Sigmoid colon (tissue), 4 donors: ENCODE measurements around the gene KCNK3.

ENCODE experiments used
- CTCF ChIP-seq, 4 experiments: fragments of 450-650 bp in 3 of 4; fragments of 200-600 bp in 1 of 4; IDR thresholded peaks; one replicate each; pipeline ENCODE4 v1.5.1; 2016 to 2019; ENCODE audit warnings: antibody characterized with exemption in 4 of 4, mild to moderate bottlenecking in 3 of 4, moderate library complexity in 2 of 4
- POLR2A ChIP-seq, 2 donors: fragments of 450-650 bp; IDR thresholded peaks; one replicate each; pipeline ENCODE4 v1.6.1; 2016; ENCODE audit warnings: antibody characterized with exemption in 2 of 2, mild to moderate bottlenecking in 2 of 2, moderate library complexity in 2 of 2
- POLR2AphosphoS5 ChIP-seq, 4 donors: sonication (generic); formaldehyde crosslinking; IDR thresholded peaks; one replicate each; pipeline ENCODE4 v1.6.1; 2017; ENCODE audit warnings: antibody characterized with exemption in 4 of 4

DNA sequence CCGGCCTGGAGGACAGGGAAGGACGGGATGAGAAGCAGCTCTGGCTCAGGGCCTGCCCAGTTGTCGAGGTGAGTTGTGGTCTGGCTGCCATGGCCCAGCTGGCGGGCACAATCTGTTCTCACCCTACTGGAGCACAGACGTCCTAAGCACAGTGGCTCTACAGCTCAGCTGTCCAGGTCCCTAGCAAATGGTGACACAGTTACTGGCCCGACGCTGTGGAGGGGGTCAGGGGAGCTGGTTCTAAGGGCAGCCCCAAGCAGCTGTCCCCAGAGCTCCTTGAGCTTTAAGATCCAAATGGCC lies 32.9 kb downstream of the KCNK3 start:
- TF ChIP-seq POLR2A (IDR thresholded peaks at IDR 0.05) (no peak), CTCF (IDR thresholded peaks at IDR 0.05) (no peak), POLR2AphosphoS5 (IDR thresholded peaks at IDR 0.05) (peak in 1 of 4 donors; percentile 37)
